SU-DHL-6 (cell line): ENCODE results near the gene SF3B4.

Source experiments
- H2AFZ ChIP-seq: fragments of 200-600 bp; sonication (generic); 2 replicates; pipeline ENCODE4 v1.6.1; 2014; ENCODE audit warnings: low read depth, mild to moderate bottlenecking, moderate library complexity, mixed read lengths, antibody characterized with exemption, low read length; ENCODE audit not compliant: severe bottlenecking
- H3F3A ChIP-seq: fragments of 200-600 bp; shearing (Covaris generic); 2 replicates; pipeline ENCODE4 v1.6.0; 2016; ENCODE audit warnings: antibody characterized with exemption, mild to moderate bottlenecking; ENCODE audit not compliant: insufficient read depth
- H3K27ac ChIP-seq: fragments of 200-600 bp; sonication (generic); 2 replicates; pipeline ENCODE4 v1.5.1; 2016; ENCODE audit warnings: low read depth, mild to moderate bottlenecking, low read length, moderate library complexity, mixed read lengths
- H3K27me3 ChIP-seq: fragments of 200-600 bp; sonication (generic), shearing (Covaris generic); 2 replicates; pipeline ENCODE4 v1.6.0; 2014; ENCODE audit warnings: mild to moderate bottlenecking, low read length
- H3K36me3 ChIP-seq: fragments of 200-600 bp; sonication (generic); 2 replicates; pipeline ENCODE4 v1.6.1; 2014; ENCODE audit warnings: mild to moderate bottlenecking, low read length, mixed read lengths
- H3K4me2 ChIP-seq: fragments of 300-600, 200-600 bp; shearing (Covaris generic), sonication (generic); 2 replicates; pipeline ENCODE4 v1.6.0; 2014; ENCODE audit warnings: low read length, low read depth, mild to moderate bottlenecking; ENCODE audit not compliant: poor library complexity, severe bottlenecking
- H3K4me3 ChIP-seq: fragments of 200-600 bp; sonication (generic); 2 replicates; pipeline ENCODE4 v1.5.1; 2014; ENCODE audit warnings: antibody characterized with exemption, low read length, mild to moderate bottlenecking, mixed read lengths; ENCODE audit not compliant: insufficient read depth, poor library complexity, severe bottlenecking
- H3K79me2 ChIP-seq: fragments of 200-600 bp; sonication (generic); 2 replicates; pipeline ENCODE4 v1.6.1; 2014; ENCODE audit warnings: mild to moderate bottlenecking, low read length, moderate library complexity; ENCODE audit not compliant: insufficient read depth
- H3K9ac ChIP-seq: fragments of 200-600 bp; sonication (generic); 2 replicates; pipeline ENCODE4 v1.7.0; 2014; ENCODE audit warnings: mild to moderate bottlenecking, low read length
- H3K9me2 ChIP-seq: fragments of 200-600 bp; sonication (generic); replicated peaks from 2 replicates; pipeline ENCODE4 v1.6.1; 2014; ENCODE audit warnings: low read length; ENCODE audit not compliant: insufficient read depth
- H3K9me3 ChIP-seq: fragments of 200-600 bp; sonication (generic); 2 replicates; pipeline ENCODE4 v1.6.1; 2014; ENCODE audit warnings: low read length, mixed read lengths; ENCODE audit not compliant: insufficient read depth
- H4K20me1 ChIP-seq: fragments of 200-600 bp; sonication (generic); 2 replicates; pipeline ENCODE4 v1.6.1; 2014; ENCODE audit warnings: low read depth, mild to moderate bottlenecking, antibody characterized with exemption, low read length, moderate library complexity, mixed read lengths
- CTCF ChIP-seq: fragments of 200-600 bp; sonication (generic); IDR thresholded peaks from one replicate; pipeline ENCODE4 v1.5.1; 2017; ENCODE audit warnings: antibody characterized with exemption, mild to moderate bottlenecking, low read length, moderate library complexity; ENCODE audit not compliant: insufficient read depth, poor library complexity, severe bottlenecking
- EZH2phosphoT487 ChIP-seq: fragments of 200-600 bp; sonication (generic), shearing (Covaris generic); conservative IDR thresholded peaks from 2 replicates; pipeline ENCODE4 v1.6.1; 2018; ENCODE audit warnings: mild to moderate bottlenecking, antibody characterized with exemption, low read length, moderate library complexity, mixed read lengths

Gene SF3B4

GRCh38 chr1:149936992-149937705 is 9.5 kb upstream of the SF3B4 start:
- TF ChIP-seq CTCF, result no peak
- TF ChIP-seq EZH2phosphoT487, result no peak
- no peaks in the 10 kb centered on the region for H3K9me2 ChIP-seq
- H3K79me2 ChIP-seq, result no peaks in the 10 kb centered on the region
- H3K27me3 ChIP-seq, result no peaks in the 10 kb centered on the region
- H3K9ac ChIP-seq, result no peak overlapping the region
- no peak overlapping the region for H3K4me3 ChIP-seq
- no peaks in the 10 kb centered on the region for H3F3A ChIP-seq
- H3K27ac ChIP-seq, result no peak overlapping the region
- no peak overlapping the region for H2AFZ ChIP-seq
- no peaks in the 10 kb centered on the region for H4K20me1 ChIP-seq
- H3K9me3 ChIP-seq, result no peaks in the 10 kb centered on the region
- H3K4me2 ChIP-seq, result no peak overlapping the region
- H3K36me3 ChIP-seq, result no peaks in the 10 kb centered on the region

DNA sequence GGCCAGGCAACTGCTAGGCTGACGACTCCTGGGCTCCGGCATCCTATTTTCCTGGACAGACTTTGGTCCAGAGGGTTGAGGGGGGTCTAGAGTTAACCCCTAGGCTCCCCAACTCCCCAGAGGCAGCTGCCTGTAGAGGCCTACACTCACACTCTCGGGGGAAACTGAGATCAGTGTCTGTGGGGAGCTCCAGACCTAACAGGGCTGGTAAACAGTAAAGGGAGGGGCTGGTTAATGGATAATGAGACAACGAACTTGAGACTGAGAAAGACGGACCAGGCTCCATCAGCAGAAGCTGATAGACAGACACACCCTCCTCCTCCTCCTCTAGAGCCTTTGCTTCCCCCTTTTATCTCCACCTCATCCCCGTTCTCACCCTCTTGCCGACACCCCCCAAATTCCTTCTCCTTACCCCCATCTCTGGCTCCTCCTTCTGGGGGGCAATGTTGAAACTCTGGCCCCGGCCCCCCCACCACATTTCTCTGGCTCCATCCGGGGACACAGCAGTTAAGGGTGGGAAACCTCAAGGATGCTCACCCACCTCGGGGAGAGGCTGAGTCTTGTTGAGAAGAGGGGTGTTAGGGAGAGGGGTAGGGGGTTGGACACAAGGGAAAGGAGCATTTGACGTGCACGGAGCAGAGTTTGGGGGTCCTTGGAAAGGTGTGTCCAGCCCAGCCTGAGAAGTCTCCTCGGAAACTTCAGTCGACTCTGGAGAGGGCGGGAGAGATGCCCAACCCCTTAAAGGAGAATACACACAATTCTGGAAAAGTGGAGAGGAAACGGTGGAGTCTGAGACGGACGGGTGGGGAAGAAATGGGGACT is 8.8 kb upstream of the SF3B4 start, which contains the start of gene MTMR11:
Gene MTMR11, minus strand, starts transcription at position 710 of the 822 bp plus-strand sequence. Its CDS starts 232 bp downstream, at position 478.
- Histone ChIP-seq H2AFZ (no peak within 1 kb of the TSS), H3K4me3 (no peak within 1 kb of the TSS), H3K9me2 (no peaks in the 10 kb centered on the region), H3F3A (no peaks in the 10 kb centered on the region), H3K9ac (no peak within 1 kb of the TSS), H3K27me3 (no peaks in the 10 kb centered on the region), H3K9me3 (no peaks in the 10 kb centered on the region), H4K20me1 (no peaks in the 10 kb centered on the region), H3K36me3 (no peaks in the 10 kb centered on the region), H3K27ac (no peak within 1 kb of the TSS), H3K4me2 (no peak within 1 kb of the TSS), H3K79me2 (no peaks in the 10 kb centered on the region)
- TF ChIP-seq EZH2phosphoT487 (no peak), CTCF (no peak)

DNA sequence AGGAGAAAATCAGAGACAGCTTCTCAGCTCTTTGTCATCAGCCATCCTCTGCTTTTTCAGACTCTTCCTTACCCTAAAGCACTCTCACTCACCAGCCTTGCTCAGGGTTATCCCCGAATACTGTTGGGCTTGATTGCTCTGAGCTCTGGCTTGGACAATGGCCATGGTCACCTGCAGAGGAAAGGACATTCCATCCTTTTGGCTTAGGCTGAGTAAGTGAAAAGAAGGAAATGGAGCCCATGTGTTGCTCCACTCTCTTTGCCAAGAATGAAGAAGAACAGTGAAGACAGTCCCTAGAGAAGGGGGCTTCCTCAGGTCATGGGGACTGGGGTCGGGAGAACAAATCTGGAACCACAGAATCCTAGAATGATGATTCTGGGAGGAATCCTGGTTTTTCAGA is 6.8 kb upstream of the SF3B4 start:
- H3K9ac ChIP-seq, result no peak overlapping the region
- H3K79me2 ChIP-seq, result no peaks in the 10 kb centered on the region
- H3K27ac ChIP-seq, result no peak overlapping the region
- H3K27me3 ChIP-seq, result no peaks in the 10 kb centered on the region
- no peaks in the 10 kb centered on the region for H3K36me3 ChIP-seq
- H3K4me2 ChIP-seq, result no peak overlapping the region
- no peak overlapping the region for H2AFZ ChIP-seq
- no peaks in the 10 kb centered on the region for H4K20me1 ChIP-seq
- TF ChIP-seq CTCF (no peak), EZH2phosphoT487 (no peak)
- no peaks in the 10 kb centered on the region for H3F3A ChIP-seq
- no peaks in the 10 kb centered on the region for H3K9me3 ChIP-seq
- H3K4me3 ChIP-seq, result no peak overlapping the region
- no peaks in the 10 kb centered on the region for H3K9me2 ChIP-seq
